ENCODE results near the gene CHDH.

DNA sequence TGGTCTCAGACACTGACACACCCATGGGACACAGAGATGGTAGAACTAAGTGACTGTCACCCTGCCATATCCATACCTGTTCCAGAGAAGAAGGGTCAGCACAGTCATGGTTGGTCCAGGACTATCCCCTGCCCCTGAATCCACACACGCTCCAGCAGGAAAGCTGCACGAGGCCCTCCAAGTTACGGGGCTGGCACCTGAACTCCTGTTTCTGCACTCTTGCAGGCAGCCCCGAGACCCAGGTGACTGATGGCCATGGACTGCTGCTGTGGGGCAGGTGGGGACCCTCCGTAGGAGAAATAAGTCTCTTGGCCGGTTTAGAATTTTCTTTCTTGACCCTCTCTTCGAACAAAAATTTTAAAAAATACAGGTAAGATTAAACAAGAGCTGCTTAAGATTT, 30.6 kb downstream of the CHDH start:
- TF ChIP-seq EZH2phosphoT487 (IDR thresholded peaks at IDR 0.05; ENCODE audit: borderline replicate concordance, low read depth, low read length) = no peak
- TF ChIP-seq, protein P1, sequence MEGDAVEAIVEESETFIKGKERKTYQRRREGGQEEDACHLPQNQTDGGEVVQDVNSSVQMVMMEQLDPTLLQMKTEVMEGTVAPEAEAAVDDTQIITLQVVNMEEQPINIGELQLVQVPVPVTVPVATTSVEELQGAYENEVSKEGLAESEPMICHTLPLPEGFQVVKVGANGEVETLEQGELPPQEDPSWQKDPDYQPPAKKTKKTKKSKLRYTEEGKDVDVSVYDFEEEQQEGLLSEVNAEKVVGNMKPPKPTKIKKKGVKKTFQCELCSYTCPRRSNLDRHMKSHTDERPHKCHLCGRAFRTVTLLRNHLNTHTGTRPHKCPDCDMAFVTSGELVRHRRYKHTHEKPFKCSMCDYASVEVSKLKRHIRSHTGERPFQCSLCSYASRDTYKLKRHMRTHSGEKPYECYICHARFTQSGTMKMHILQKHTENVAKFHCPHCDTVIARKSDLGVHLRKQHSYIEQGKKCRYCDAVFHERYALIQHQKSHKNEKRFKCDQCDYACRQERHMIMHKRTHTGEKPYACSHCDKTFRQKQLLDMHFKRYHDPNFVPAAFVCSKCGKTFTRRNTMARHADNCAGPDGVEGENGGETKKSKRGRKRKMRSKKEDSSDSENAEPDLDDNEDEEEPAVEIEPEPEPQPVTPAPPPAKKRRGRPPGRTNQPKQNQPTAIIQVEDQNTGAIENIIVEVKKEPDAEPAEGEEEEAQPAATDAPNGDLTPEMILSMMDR (conservative IDR thresholded peaks at IDR 0.05; ENCODE audit: low read length) = no peak
